DND-41 (cell line): ENCODE measurements around the gene TIMM10B.

Experiments
- ATAC-seq: fragments of 200-7000 bp; cut with Tn5 transposase; 3 replicates; pipeline ENCODE4 v1.9.1; 2021; ENCODE audit warnings: low read depth; ENCODE audit not compliant: insufficient read depth
- DNase-seq: peaks from one replicate; pipeline ENCODE4 v3.0.0-alpha.2; 2020
- H2AFZ ChIP-seq: 2 replicates; pipeline ENCODE4 v1.6.0; 2012; ENCODE audit warnings: low read depth, low read length
- H3K27ac ChIP-seq: 2 replicates; pipeline ENCODE4 v1.5.1; 2012; ENCODE audit warnings: low read length, inconsistent platforms
- H3K27me3 ChIP-seq: fragments of 200-600 bp; sonication (generic); 2 replicates; pipeline ENCODE4 v1.6.0; 2012; ENCODE audit warnings: low read length, mild to moderate bottlenecking, inconsistent platforms; ENCODE audit not compliant: insufficient read depth, poor library complexity
- H3K36me3 ChIP-seq: 2 replicates; pipeline ENCODE4 v1.5.1; 2012; ENCODE audit warnings: low read length, inconsistent platforms; ENCODE audit not compliant: insufficient read depth
- H3K4me1 ChIP-seq: 2 replicates; pipeline ENCODE4 v1.5.1; 2012; ENCODE audit warnings: mild to moderate bottlenecking, low read length; ENCODE audit not compliant: insufficient read depth
- H3K4me2 ChIP-seq: 2 replicates; pipeline ENCODE4 v1.6.0; 2012; ENCODE audit warnings: mild to moderate bottlenecking, moderate library complexity, low read length, inconsistent platforms; ENCODE audit not compliant: insufficient read depth
- H3K4me3 ChIP-seq, 2 experiments: fragments of 200-600 bp in 1 of 2; shearing (Covaris generic) in 1 of 2; 2 replicates each; pipeline ENCODE4 v1.5.1; 2012 to 2016; ENCODE audit warnings: inconsistent platforms in 2 of 2, low read length in 2 of 2, mild to moderate bottlenecking in 2 of 2, low read depth in 1 of 2, moderate library complexity in 1 of 2
- H3K79me2 ChIP-seq: 2 replicates; pipeline ENCODE4 v1.6.0; 2012; ENCODE audit warnings: low read length, inconsistent platforms; ENCODE audit not compliant: insufficient read depth
- H3K9ac ChIP-seq: 2 replicates; pipeline ENCODE4 v1.6.0; 2012; ENCODE audit warnings: low read depth, mild to moderate bottlenecking, inconsistent platforms, low read length, moderate library complexity
- H3K9me3 ChIP-seq: 2 replicates; pipeline ENCODE4 v1.5.1; 2012; ENCODE audit warnings: low read length, moderate library complexity, mild to moderate bottlenecking, inconsistent platforms; ENCODE audit not compliant: insufficient read depth, severe bottlenecking
- H4K20me1 ChIP-seq: 2 replicates; pipeline ENCODE4 v1.6.0; 2012; ENCODE audit warnings: low read length; ENCODE audit not compliant: insufficient read depth
- CTCF ChIP-seq: IDR thresholded peaks from 2 replicates; pipeline ENCODE4 v1.5.1; 2012; ENCODE audit warnings: borderline replicate concordance, low read length, moderate library complexity, mild to moderate bottlenecking; ENCODE audit not compliant: poor library complexity, severe bottlenecking; ENCODE audit errors: extremely low read depth
- EZH2 ChIP-seq: IDR thresholded peaks from 3 replicates; pipeline ENCODE4 v1.6.1; 2012; ENCODE audit warnings: borderline replicate concordance, low read depth, mild to moderate bottlenecking, moderate library complexity, low read length, inconsistent platforms; ENCODE audit not compliant: severe bottlenecking

The TIMM10B gene

GRCh38 chr11:6497069-6497839, 16.0 kb downstream of the TIMM10B start, which contains the start of gene DNHD1:
TSS of gene DNHD1 (plus strand) at chr11:6497280. CDS start at chr11:6498216, 936 bp downstream.
- no peak within 1 kb of the TSS for H3K9ac ChIP-seq
- H3K79me2 ChIP-seq: no peaks in the 10 kb centered on the region
- peaks cover 33% of the 10 kb centered on the region for H3K36me3 ChIP-seq
- H3K27me3 ChIP-seq: no peaks in the 10 kb centered on the region
- H4K20me1 ChIP-seq: peaks cover 6% of the 10 kb centered on the region; the same call in 1 of the 2 replicates
- H3K4me2 ChIP-seq: no peak within 1 kb of the TSS
- no peak within 1 kb of the TSS for H3K27ac ChIP-seq
- H3K9me3 ChIP-seq: no peaks in the 10 kb centered on the region
- no peak within 1 kb of the TSS for H2AFZ ChIP-seq
- TF ChIP-seq CTCF (no peak), EZH2 (no peak)
- ATAC-seq (no peak), DNase-seq (no peak)
- no peaks in the 10 kb centered on the region for H3K4me1 ChIP-seq
- no peak within 1 kb of the TSS for H3K4me3 ChIP-seq

GRCh38 chr11:6498121-6498520, 16.8 kb downstream of the TIMM10B start:
- H3K27me3 ChIP-seq: no peaks in the 10 kb centered on the region
- H3K4me3 ChIP-seq: no peak overlapping the region
- no peaks in the 10 kb centered on the region for H3K4me1 ChIP-seq
- DNase-seq (no peak), ATAC-seq (no peak)
- H2AFZ ChIP-seq: no peak overlapping the region
- H3K9ac ChIP-seq: no peak overlapping the region
- no peak overlapping the region for H3K27ac ChIP-seq
- H3K4me2 ChIP-seq: no peak overlapping the region
- no peak for TF ChIP-seq CTCF
- no peak for TF ChIP-seq EZH2
- H4K20me1 ChIP-seq: peaks cover 6% of the 10 kb centered on the region; the same call in 1 of the 2 replicates
- H3K36me3 ChIP-seq: peaks cover 33% of the 10 kb centered on the region
- H3K9me3 ChIP-seq: no peaks in the 10 kb centered on the region
- H3K79me2 ChIP-seq: no peaks in the 10 kb centered on the region

GRCh38 chr11:6498544-6498943, 17.2 kb downstream of the TIMM10B start:
- no peak overlapping the region for H3K9ac ChIP-seq
- no peaks in the 10 kb centered on the region for H3K9me3 ChIP-seq
- TF ChIP-seq CTCF (no peak), EZH2 (no peak)
- no peak overlapping the region for H2AFZ ChIP-seq
- peaks cover 33% of the 10 kb centered on the region for H3K36me3 ChIP-seq
- DNase-seq (no peak), ATAC-seq (no peak)
- peaks cover 6% of the 10 kb centered on the region; the same call in 1 of the 2 replicates for H4K20me1 ChIP-seq
- no peak overlapping the region for H3K4me2 ChIP-seq
- H3K79me2 ChIP-seq: no peaks in the 10 kb centered on the region
- no peak overlapping the region for H3K4me3 ChIP-seq
- no peaks in the 10 kb centered on the region for H3K27me3 ChIP-seq
- H3K27ac ChIP-seq: no peak overlapping the region
- H3K4me1 ChIP-seq: no peaks in the 10 kb centered on the region
